22Rv1 (cell line): ENCODE results near the gene FRMD4B.

ENCODE experiments used
- ZFX ChIP-seq: fragments of 450-650 bp; IDR thresholded peaks from 2 replicates; pipeline ENCODE4 v1.6.1; 2017; ENCODE audit warnings: antibody characterized with exemption, borderline replicate concordance
- TF ChIP-seq, protein P1 (sequence below): fragments of 450-650 bp; IDR thresholded peaks from 2 replicates; pipeline ENCODE4 v1.5.1; 2017; ENCODE audit warnings: mild to moderate bottlenecking

DNA sequence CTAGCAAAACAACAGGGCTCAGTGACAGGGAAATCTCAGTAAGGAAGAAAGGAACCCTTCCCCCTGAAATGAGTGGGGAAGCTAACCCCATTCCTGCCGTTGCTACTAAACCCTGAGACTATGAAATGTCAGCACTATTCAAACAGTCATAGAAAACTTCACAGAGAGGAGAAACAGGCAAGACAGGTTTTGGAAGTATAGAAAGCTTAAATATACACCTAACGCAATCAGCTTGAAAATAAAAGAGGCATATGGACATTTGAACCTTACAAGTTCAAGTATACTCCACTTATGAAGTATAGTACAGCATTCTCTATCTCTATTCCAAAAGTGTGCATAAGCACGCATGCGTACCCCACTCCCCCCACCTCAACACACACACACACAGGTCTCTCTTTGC lies 17.6 kb upstream of the FRMD4B start:
- TF ChIP-seq, protein P1, sequence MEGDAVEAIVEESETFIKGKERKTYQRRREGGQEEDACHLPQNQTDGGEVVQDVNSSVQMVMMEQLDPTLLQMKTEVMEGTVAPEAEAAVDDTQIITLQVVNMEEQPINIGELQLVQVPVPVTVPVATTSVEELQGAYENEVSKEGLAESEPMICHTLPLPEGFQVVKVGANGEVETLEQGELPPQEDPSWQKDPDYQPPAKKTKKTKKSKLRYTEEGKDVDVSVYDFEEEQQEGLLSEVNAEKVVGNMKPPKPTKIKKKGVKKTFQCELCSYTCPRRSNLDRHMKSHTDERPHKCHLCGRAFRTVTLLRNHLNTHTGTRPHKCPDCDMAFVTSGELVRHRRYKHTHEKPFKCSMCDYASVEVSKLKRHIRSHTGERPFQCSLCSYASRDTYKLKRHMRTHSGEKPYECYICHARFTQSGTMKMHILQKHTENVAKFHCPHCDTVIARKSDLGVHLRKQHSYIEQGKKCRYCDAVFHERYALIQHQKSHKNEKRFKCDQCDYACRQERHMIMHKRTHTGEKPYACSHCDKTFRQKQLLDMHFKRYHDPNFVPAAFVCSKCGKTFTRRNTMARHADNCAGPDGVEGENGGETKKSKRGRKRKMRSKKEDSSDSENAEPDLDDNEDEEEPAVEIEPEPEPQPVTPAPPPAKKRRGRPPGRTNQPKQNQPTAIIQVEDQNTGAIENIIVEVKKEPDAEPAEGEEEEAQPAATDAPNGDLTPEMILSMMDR = no peak
- no peak for TF ChIP-seq ZFX
